ENCODE data around the gene XPR1.

DNA sequence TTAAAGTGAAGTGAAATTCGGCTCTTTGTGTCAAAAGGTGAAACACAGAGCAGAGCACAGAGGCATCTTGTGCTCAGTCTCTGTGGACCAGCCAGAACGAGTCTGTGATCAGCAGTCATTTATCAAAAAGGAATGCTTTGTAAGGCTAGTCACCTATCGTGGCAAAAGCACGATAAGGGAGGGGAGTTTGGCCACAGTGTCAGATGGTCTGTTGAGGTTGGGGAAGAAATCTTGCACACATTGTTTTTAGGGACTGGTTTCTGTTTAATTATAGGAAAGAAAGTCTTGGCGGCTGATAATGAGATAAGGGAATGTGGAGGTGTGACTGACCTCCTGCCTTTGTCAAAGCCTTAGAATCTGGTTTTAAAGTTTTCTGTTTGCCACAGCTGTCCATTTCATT lies 222.6 kb downstream of the XPR1 start:
- TF ChIP-seq, protein P1, sequence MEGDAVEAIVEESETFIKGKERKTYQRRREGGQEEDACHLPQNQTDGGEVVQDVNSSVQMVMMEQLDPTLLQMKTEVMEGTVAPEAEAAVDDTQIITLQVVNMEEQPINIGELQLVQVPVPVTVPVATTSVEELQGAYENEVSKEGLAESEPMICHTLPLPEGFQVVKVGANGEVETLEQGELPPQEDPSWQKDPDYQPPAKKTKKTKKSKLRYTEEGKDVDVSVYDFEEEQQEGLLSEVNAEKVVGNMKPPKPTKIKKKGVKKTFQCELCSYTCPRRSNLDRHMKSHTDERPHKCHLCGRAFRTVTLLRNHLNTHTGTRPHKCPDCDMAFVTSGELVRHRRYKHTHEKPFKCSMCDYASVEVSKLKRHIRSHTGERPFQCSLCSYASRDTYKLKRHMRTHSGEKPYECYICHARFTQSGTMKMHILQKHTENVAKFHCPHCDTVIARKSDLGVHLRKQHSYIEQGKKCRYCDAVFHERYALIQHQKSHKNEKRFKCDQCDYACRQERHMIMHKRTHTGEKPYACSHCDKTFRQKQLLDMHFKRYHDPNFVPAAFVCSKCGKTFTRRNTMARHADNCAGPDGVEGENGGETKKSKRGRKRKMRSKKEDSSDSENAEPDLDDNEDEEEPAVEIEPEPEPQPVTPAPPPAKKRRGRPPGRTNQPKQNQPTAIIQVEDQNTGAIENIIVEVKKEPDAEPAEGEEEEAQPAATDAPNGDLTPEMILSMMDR (IDR thresholded peaks at IDR 0.05 in 2 of 3, conservative IDR thresholded peaks at IDR 0.05 in 1 of 3; ENCODE audit: borderline replicate concordance in 1 of 3, insufficient read depth in 1 of 3, low read depth in 2 of 3, low read length in 2 of 3) = no peak
- TF ChIP-seq POLR2A (IDR thresholded peaks at IDR 0.05; ENCODE audit: borderline replicate concordance, extremely low read depth, insufficient read depth, insufficient read length) (no peak), RAD21 (IDR thresholded peaks at IDR 0.05; ENCODE audit: low read depth) (no peak), POLR2AphosphoS5 (IDR thresholded peaks at IDR 0.05; ENCODE audit: low read depth, low read length) (no peak), ZNF274 (IDR thresholded peaks at IDR 0.05; ENCODE audit: low read depth, low read length) (no peak), EZH2phosphoT487 (IDR thresholded peaks at IDR 0.05; ENCODE audit: borderline replicate concordance) (no peak), EZH2 (IDR thresholded peaks at IDR 0.05) (no peak), FOSL1 (IDR thresholded peaks at IDR 0.05; ENCODE audit: low read depth) (no peak), SP1 (IDR thresholded peaks at IDR 0.05; ENCODE audit: low read depth) (no peak), ZFX (IDR thresholded peaks at IDR 0.05) (no peak), CEBPB (IDR thresholded peaks at IDR 0.05; ENCODE audit: low read depth) (no peak)
- TF ChIP-seq, protein P2, sequence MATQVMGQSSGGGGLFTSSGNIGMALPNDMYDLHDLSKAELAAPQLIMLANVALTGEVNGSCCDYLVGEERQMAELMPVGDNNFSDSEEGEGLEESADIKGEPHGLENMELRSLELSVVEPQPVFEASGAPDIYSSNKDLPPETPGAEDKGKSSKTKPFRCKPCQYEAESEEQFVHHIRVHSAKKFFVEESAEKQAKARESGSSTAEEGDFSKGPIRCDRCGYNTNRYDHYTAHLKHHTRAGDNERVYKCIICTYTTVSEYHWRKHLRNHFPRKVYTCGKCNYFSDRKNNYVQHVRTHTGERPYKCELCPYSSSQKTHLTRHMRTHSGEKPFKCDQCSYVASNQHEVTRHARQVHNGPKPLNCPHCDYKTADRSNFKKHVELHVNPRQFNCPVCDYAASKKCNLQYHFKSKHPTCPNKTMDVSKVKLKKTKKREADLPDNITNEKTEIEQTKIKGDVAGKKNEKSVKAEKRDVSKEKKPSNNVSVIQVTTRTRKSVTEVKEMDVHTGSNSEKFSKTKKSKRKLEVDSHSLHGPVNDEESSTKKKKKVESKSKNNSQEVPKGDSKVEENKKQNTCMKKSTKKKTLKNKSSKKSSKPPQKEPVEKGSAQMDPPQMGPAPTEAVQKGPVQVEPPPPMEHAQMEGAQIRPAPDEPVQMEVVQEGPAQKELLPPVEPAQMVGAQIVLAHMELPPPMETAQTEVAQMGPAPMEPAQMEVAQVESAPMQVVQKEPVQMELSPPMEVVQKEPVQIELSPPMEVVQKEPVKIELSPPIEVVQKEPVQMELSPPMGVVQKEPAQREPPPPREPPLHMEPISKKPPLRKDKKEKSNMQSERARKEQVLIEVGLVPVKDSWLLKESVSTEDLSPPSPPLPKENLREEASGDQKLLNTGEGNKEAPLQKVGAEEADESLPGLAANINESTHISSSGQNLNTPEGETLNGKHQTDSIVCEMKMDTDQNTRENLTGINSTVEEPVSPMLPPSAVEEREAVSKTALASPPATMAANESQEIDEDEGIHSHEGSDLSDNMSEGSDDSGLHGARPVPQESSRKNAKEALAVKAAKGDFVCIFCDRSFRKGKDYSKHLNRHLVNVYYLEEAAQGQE (IDR thresholded peaks at IDR 0.05; ENCODE audit: low read depth) = no peak
- TF ChIP-seq, protein P3, sequence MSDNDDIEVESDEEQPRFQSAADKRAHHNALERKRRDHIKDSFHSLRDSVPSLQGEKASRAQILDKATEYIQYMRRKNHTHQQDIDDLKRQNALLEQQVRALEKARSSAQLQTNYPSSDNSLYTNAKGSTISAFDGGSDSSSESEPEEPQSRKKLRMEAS (IDR thresholded peaks at IDR 0.05) = no peak

Measured in HCT116 (cell line).